GM20431 (cell line): Measurements from ENCODE around the gene BEST2.
"Not testable (repeated sequence)": the region's sequence is repeated elsewhere in the genome, so short reads cannot be mapped to it uniquely, and the experiment has no call there.

Experiments
- in situ Hi-C: fragments of 300-500 bp; cut with MseI, MboI; formaldehyde crosslinking; loops from one replicate; pipeline ENCODE4 v1.15.0; 2020; ENCODE audit warnings: low sequenced_read_pairs; ENCODE audit not compliant: unreplicated experiment

Gene BEST2

DNA sequence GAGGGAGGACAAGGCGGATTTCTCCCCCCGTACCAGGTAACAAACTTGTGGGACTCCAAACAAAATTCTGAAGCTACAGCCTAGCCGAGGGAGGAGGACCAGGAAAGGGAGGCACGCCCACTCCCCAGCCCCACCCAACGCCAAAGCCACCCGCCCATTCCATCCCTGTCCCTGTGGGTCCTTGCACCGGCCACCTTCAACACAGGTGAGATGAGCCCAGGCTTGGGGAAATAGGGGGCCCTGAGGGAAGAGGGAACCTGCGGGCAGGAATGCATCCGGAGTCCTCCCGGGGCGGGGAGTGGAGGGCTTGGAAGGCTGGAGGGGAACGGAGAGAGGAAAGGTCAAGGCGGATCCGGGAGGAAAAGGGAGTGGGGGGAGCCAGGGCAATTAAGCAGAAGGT lies at the start of gene BEST2:
TSS of gene BEST2 (plus strand) at position 157 of the 400 bp plus-strand sequence. CDS start 802 bp downstream, outside the sequence.
- in situ Hi-C loops: loop anchor here (10.0 kb wide), 1 partner anchor 93 kb away; no protein-coding TSS in a partner anchor

GRCh38 chr19:12703046-12703445 lies 48.5 kb upstream of the BEST2 start:
- in situ Hi-C loops: no loop called here

DNA sequence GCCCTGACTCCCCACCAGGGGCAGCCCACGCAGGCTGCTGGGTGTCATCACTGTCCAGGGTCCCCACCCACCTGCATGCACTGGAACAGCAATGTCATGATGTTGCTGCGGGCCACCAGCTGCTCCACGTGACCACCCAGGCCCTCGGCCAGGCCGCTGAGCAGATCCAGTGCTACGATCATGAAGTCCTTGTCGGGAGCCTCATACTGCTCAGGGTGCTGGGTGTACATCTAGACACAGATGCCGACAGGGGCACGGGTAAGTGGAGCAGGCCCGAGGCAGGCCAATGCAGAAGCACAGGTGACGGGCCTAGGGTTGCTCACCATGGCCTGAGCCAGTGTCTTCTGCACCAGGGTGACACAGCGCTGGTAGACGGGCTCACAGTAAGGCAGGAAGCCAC lies 46.4 kb upstream of the BEST2 start:
- in situ Hi-C loops: no loop called here

DNA sequence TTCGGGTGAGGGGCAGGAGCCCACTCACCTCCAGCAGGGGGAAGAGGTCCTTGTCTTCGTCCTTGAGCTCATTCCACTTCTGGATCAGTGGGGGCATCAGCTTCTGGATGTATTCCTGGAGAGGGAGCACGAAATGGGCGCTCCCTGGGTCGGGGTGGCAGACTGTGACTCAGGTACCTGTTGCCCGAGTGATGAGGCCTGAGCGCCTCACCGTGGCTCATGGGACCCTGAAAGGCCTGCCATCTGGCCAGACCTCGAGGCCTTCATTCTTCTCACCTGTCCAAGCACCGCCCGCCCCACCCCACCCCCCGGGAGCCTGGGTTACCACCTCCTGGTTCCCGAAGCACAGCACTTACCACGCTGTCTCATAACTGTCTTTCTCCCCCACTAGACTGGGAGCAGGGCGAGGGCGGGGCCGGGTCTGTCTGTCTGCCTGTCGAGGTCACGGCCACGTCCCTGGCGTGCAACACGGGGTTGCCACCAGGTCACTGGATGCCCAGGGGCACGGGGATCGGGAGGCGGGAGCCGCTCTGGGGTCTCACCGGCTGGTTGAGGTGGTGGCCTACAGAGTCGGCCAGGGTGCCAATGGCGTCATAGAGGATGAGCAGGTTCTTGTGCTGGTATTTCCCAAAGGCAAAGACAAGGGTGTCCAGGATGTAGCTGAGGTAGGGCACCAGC lies 45.8 kb upstream of the BEST2 start:
- in situ Hi-C loops: no loop called here

- in situ Hi-C loops: no loop called here
Observed at GRCh38 chr19:12706332-12706718, 45.3 kb upstream of the BEST2 start.

DNA sequence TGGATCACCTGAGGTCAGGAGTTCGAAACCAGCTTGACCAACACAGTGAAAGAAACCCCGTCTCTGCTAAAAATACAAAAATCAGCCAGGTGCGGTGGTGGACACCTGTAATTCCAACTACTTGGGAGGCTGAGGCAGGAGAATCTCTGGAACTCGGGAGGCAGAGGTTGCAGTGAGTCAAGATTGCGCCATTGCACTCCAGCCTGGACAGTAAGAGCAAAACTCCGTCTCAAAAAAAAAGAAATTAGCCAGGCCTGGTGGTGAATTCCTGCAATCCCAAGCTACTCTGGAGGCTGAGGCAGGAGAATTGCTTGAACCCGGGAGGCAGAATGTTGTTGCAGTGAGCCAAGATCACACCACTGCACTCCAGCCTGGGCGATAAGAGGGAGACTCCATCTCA lies 43.0 kb upstream of the BEST2 start:
- in situ Hi-C loops: no loop called here

GRCh38 chr19:12711187-12711586 lies 40.4 kb upstream of the BEST2 start:
- in situ Hi-C loops: no loop called here

DNA sequence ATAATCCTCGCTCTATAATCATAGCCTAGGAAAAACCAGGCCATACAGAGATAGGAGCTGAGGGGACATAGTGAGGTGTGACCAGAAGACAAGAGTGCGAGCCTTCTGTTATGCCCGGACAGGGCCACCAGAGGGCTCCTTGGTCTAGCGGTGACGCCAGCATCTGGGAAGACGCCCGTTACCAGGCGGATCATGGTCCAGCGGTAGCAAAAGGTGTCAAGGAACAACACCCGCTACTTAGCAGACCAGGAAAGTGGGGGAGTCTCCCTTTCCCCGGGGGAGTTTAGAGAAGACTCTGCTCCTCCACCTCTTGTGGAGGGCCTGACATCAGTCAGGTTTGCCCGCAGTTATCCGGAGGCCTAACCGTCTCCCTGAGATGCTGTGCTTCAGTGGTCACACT lies 39.5 kb upstream of the BEST2 start:
- in situ Hi-C loops: not testable (repeated sequence)

DNA sequence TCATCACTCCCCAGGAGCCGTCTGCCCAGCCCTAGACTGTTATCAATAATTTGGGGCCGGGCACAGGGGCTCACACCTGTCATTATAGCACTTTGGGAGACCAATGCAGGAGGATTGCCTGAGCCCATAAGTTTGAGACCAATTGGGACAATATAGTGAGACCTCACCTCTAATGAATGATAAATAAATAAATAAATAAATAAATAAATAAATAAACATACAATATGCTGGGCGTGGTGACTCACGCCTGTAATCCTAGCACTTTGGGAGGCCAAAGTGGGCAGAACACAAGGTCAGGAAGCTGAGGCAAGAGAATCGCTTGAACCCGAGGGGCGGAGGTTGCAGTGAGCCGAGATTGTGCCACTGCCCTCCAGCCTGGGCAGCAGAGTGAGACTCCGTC lies 38.3 kb upstream of the BEST2 start:
- in situ Hi-C loops: not testable (repeated sequence)

- in situ Hi-C loops: no loop called here
Observed at GRCh38 chr19:12715102-12715501, 36.5 kb upstream of the BEST2 start.

- in situ Hi-C loops: no loop called here
Observed at GRCh38 chr19:12715929-12716328, 35.7 kb upstream of the BEST2 start.

GRCh38 chr19:12720296-12720695 lies 31.3 kb upstream of the BEST2 start:
- in situ Hi-C loops: no loop called here

DNA sequence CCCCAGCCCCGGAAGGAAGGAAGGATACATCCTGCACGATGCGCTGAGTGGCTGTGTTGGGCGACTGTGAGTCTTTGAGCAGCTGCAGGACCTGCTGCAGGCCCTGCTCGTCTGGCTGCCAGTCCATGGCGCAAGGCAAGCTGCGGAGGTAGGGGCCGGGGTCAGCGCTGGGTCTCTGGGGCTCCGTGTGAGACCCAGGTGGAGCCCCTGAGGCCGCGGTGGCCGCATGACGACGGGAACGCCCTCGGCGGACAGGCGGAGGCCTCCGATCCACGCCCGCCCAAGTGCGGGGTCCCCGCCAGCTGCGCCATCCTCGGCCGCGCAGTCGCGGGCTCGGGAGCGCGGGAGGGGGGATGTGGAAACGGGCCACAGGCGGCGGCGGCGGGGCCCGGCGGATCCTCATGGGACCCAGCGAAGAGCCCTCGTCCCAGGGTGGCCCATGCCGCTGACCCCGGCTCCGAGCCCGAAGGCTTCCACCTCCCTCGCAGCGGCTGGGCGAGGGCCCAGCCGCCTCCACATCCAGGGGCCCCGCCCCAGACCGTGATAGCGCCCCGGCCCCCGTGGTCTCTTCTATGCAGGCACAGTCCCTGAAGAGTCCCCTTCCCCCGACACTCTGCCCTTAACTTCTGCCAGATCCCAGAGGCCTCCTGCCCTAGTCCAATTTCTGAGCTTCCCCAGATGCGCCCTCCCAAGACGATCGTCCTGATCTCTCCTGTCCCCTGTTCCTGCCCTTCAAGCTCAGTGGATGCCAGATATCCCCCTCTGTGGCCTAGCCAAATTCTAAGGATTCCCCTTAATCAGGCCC lies 30.5 kb upstream of the BEST2 start:
- in situ Hi-C loops: no loop called here

DNA sequence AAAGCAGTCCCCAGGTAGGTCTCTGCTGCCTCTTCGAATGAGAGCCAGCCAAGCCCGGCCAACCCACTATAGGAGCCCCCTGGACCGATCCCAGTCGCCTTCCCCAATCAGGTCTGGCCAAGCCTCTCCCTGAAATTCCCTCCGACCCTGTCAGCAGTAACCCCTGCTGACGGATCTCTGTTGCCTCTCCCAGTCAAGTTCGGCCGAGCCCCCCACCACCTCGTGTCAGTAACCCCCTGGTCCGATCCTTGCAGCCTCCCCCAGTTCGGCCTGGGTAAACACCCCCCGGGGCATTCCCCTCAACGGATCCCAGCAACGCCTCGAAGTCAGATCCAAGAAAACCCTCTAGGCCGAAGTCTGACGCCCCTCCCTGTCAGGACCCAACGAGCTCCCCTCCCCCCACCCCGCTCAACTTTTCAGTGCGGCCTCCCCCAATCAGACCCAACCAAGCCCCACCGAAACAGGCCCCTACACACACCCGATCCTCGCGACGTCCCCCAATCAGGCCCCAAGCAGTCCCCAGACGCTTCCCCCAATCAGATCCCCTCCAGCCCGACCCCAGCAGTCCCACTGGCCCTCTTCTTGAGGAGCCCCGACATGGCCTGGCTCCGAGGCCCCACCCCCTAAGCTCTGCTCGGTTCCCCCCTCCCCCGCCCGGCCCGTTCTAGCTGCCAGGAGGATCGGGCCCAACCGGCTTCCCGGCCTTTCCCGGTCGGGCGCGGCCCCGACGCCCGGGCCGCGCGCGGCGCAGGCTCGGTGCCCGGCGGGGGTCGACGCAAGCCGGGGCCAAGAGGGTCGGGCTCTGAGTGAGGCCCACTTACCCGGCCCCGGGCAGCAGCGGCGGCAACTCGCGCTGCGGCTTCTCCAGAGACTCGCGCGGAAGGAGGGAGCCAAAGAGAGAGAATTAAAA lies 29.7 kb upstream of the BEST2 start:
- in situ Hi-C loops: no loop called here

DNA sequence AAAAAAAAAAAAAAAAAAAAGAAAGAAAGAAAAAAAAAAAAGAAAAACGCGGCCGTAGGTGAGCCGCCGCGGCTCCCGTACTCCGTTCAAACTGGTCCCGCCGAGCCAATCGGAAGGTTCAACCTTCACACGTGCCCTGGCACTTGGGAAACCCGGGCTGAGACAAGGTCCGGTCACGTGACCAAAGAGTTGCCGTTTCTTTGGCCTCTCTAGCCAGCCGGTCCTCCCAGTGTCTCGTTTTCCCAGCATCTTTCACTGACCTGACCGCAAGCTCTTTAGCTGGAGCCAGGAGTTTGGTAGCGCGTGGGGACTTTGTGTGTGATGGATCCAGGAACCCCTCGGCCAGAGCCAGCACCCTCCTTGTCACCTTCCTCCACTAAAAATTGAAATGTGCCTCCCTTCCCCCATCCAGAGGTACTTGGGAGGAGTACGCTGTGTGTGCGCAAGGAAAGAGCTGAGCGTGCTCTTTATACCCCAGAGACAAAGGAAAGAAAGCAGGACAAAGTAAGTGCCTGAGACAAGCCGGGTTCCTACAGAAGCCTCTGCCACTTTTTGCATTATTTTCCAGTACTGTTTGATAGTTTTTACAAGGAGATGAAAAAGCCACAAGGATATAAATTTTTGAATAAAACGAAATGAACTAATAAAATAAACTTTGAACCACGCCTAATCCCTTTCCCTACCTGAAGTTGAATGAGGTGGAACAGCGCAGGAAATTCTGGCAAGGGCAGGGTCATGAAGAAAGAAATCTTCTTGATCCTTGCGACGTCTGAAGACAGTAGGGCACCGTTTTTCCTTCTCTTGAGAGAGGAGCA lies 28.8 kb upstream of the BEST2 start:
- in situ Hi-C loops: no loop called here

DNA sequence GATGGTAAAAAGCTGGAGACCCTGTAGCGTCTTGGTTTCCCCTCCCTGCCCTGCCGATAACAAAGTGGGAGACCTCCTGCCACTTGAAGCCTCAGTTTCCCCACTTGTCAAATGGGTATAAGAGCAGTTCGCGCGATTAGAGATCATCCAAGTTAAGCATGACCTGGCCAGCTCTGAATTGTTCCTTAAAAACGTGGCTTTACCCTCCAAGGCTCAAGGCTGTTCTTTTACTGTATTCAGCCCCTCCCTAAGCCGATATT lies 28.3 kb upstream of the BEST2 start:
- in situ Hi-C loops: no loop called here

DNA sequence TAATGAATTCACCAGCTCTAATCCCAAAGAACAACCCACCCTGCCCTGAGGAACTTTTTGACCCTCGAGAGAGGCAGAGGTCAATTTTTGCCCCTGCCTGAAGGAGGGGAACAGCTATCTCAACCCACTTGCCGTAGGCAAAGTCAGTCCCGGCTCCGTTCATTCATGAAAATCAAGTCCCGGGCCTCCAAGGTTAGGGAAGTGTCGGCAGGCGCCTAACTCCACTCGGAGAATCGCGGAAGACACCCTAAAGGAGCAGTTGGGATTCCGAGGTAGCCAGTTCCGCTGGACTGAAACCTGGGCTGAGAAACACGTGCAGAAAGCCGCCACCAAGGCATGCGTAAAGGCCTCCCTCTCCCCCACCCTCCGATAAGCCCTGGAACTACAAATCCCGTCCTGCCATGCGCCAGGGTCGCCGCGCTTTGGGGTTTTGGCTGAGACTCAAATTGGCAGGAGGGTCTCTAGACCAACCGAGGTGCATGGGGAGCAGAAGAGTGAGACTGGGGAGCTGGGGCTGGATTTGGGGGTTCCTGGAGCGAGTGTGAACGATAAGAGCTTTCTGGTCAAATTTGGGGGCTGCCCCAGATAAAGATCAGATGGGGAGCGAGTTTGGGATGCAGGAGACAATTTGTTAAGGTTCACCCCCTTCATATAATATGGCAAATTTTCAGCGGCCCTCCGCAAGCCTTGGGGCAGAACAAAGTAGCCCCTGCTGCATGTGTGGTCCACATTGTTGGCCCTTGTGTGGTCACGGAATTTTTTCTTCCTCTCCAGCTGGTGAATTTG lies 27.8 kb upstream of the BEST2 start, which contains the start of gene TNPO2:
TSS of gene TNPO2 (minus strand) at position 292 of the 786 bp plus-strand sequence. CDS start 2,955 bp downstream, outside the sequence.
- in situ Hi-C loops: no loop called here

DNA sequence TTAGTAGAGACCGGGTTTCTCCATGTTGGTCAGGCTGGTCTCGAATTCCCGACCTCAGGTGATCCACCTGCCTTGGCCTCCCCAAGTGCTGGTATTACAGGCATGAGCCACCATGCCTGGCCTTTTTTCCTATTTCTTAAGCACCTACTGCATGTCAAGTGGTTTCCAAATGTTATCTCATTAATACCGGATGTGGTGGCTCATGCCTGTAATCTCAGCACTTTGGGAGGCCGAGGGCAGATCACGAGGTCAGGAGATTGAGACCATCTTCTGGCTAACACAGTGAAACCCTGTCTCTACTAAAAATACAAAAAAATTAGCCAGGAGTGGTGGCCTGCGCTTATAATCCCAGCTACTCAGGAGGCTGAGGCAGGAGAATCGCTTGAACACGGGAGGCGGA lies 26.0 kb upstream of the BEST2 start:
- in situ Hi-C loops: not testable (repeated sequence)

DNA sequence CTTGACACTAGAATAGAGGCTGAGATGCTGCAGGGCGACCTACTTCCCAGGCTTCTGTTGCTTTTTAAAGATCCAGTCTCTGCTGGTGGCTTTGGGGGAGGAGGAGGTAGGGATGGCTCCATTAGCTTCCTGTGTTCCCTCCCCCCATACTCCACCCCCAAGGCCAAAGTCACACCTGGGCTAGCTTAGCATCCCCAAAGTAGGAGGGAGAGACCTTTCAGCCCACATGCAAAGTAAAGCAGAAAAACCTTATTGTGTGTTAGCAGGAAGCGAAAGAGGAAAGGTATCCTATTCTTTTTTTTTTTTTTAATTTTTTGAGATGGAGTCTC lies 24.6 kb upstream of the BEST2 start:
- in situ Hi-C loops: no loop called here
